GM12878 (cell line): ENCODE data around the gene POLR3A. TPM values are rescaled to one million over a fixed set of nuclear protein-coding genes. Genes with fewer than 3 reads are reported as not detected.

Source experiments
- ATAC-seq: fragments of 200-7000 bp; cut with Tn5 transposase; 3 replicates; pipeline ENCODE4 v1.9.1; 2020; ENCODE audit warnings: mild to moderate bottlenecking, moderate library complexity
- BruUV-seq: library from RNA; stranded (reverse); fragments of 400-500 nt; replicated peaks from 2 replicates; lab custom pipeline; 2021; lab: Mats Ljungman, UMichigan
- CTCF ChIA-PET: fragments of 300-600 bp; sonication (Branson Sonifier 250); formaldehyde crosslinking; extraction: SDS; loops from one replicate; lab custom pipeline; 2021; ENCODE audit warnings: inconsistent platforms; lab: Yijun Ruan, JAX
- POLR2A ChIA-PET: fragments of 350-600 bp; formaldehyde crosslinking; extraction: SDS; loops from one replicate; lab custom pipeline; 2021; ENCODE audit warnings: inconsistent platforms; lab: Charles Lee
- RAD21 ChIA-PET: fragments of 300-600 bp; sonication (Branson Sonifier 250); formaldehyde crosslinking; loops from one replicate; lab custom pipeline; 2023; ENCODE audit warnings: antibody characterized with exemption; ENCODE audit not compliant: unreplicated experiment; lab: Charles Lee
- SMC1A ChIA-PET: fragments of 300-600 bp; sonication (Branson Sonifier 250); formaldehyde crosslinking; loops from one replicate; lab custom pipeline; 2023; ENCODE audit not compliant: unreplicated experiment, uncharacterized antibody; lab: Charles Lee
- DNase-seq: peaks from one replicate; pipeline ENCODE4 v3.0.0-alpha.2; 2011; ENCODE audit warnings: low read depth, low spot score
- FAIRE-seq: peaks from 3 replicates; lab custom pipeline; 2011; peaks lifted over from hg19 to GRCh38; lab: Jason Lieb, UNC
- H2AFZ ChIP-seq: 2 replicates; pipeline ENCODE4 v1.6.0; 2011; ENCODE audit warnings: low read depth, low read length, control low read depth; ENCODE audit not compliant: control insufficient read depth
- H3K27ac ChIP-seq: 2 replicates; pipeline ENCODE4 v1.5.1; 2011; ENCODE audit warnings: control low read depth; ENCODE audit not compliant: control insufficient read depth, insufficient read depth
- H3K27me3 ChIP-seq, 2 experiments: replicated peaks in 1 of 2; 2 replicates each; pipeline versions ENCODE4 v1.6.0 to v1.6.1; 2011; ENCODE audit warnings: low read length in 1 of 2; ENCODE audit not compliant: control insufficient read depth in 2 of 2, insufficient read depth in 2 of 2
- H3K36me3 ChIP-seq, 2 experiments: 2 replicates each; pipeline ENCODE4 v1.5.1; 2011; ENCODE audit warnings: low read length in 1 of 2; ENCODE audit not compliant: control insufficient read depth in 2 of 2, insufficient read depth in 2 of 2
- H3K4me1 ChIP-seq: 2 replicates; pipeline ENCODE4 v1.6.1; 2011; ENCODE audit warnings: mild to moderate bottlenecking, low read length, moderate library complexity, mixed read lengths; ENCODE audit not compliant: control insufficient read depth, insufficient read depth
- H3K4me2 ChIP-seq: 2 replicates; pipeline ENCODE4 v1.6.0; 2011; ENCODE audit warnings: control low read depth; ENCODE audit not compliant: control insufficient read depth, insufficient read depth
- H3K4me3 ChIP-seq: fragments of 200-600 bp; sonication (generic); 2 replicates; pipeline ENCODE4 v1.5.1; 2016
- H3K79me2 ChIP-seq: 2 replicates; pipeline ENCODE4 v1.6.0; 2011; ENCODE audit warnings: low read length; ENCODE audit not compliant: control insufficient read depth, insufficient read depth
- H3K9ac ChIP-seq: 2 replicates; pipeline ENCODE4 v1.8.0; 2011; ENCODE audit warnings: low read length, control low read depth, mixed read lengths; ENCODE audit not compliant: control insufficient read depth, insufficient read depth
- H3K9me3 ChIP-seq: replicated peaks from 3 replicates; pipeline ENCODE4 v1.5.1; 2011; ENCODE audit warnings: mild to moderate bottlenecking, low read length; ENCODE audit not compliant: control insufficient read depth, insufficient read depth
- H4K20me1 ChIP-seq: 2 replicates; pipeline ENCODE4 v1.6.0; 2011; ENCODE audit not compliant: control insufficient read depth, insufficient read depth
- BHLHE40 ChIP-seq, 2 experiments: fragments of 450-650 bp in 1 of 2; IDR thresholded peaks; 2 replicates each; pipeline ENCODE4 v1.6.1; 2011 to 2017; ENCODE audit warnings: low read depth in 2 of 2, borderline replicate concordance in 1 of 2, improper control_type of control experiment in 1 of 2, low read length in 1 of 2, mild to moderate bottlenecking in 1 of 2
- CBX5 ChIP-seq: sonication (generic); IDR thresholded peaks from 2 replicates; pipeline ENCODE4 v1.6.1; 2016; ENCODE audit warnings: low read depth, moderate library complexity, mild to moderate bottlenecking, inconsistent platforms
- CHD2 ChIP-seq: IDR thresholded peaks from 2 replicates; pipeline ENCODE4 v1.6.1; 2011; ENCODE audit warnings: low read depth, low read length, improper control_type of control experiment, borderline replicate concordance
- EP300 ChIP-seq, 2 experiments: fragments of 150-350 bp in 1 of 2; IDR thresholded peaks; 2 replicates each; pipeline ENCODE4 v1.6.1; 2011 to 2012; ENCODE audit warnings: low read depth in 2 of 2, low read length in 2 of 2, borderline replicate concordance in 1 of 2, improper control_type of control experiment in 1 of 2, inconsistent platforms in 1 of 2; ENCODE audit not compliant: control insufficient read depth in 1 of 2
- POLR2AphosphoS2 ChIP-seq: IDR thresholded peaks from 2 replicates; pipeline ENCODE4 v1.6.1; 2011; ENCODE audit warnings: low read depth, mild to moderate bottlenecking, low read length, improper control_type of control experiment, moderate library complexity
- SIN3A ChIP-seq: IDR thresholded peaks from 2 replicates; pipeline ENCODE4 v1.6.1; 2012; ENCODE audit warnings: low read depth, low read length, improper control_type of control experiment
- SMC3 ChIP-seq: IDR thresholded peaks from 2 replicates; pipeline ENCODE4 v1.6.1; 2011; ENCODE audit warnings: low read length, improper control_type of control experiment, borderline replicate concordance
- SREBF2 ChIP-seq: IDR thresholded peaks from 2 replicates; pipeline ENCODE4 v1.6.1; 2012; ENCODE audit warnings: mild to moderate bottlenecking, low read length
- WGBS: methylation state at CpG from one replicate; pipeline ENCODE4 v1.1.6; 2016; ENCODE audit warnings: low lambda C conversion rate; ENCODE audit not compliant: insufficient replicate concordance, insufficient coverage; ENCODE audit errors: missing lambda C conversion rate; 5-methylcytosine and 5-hydroxymethylcytosine counted together
- in situ Hi-C: fragments of 300-500 bp; cut with MboI; formaldehyde crosslinking; loops from 9 replicates; pipeline ENCODE4 v1.14.3; 2018; ENCODE audit warnings: mixed read lengths
- intact Hi-C: fragments of 100-400 bp; cut with micrococcal nuclease; formaldehyde crosslinking; loops from one replicate; pipeline ENCODE4 v1.14.2; 2022; ENCODE audit not compliant: unreplicated experiment
- polyA plus RNA-seq, 11 experiments: library from polyadenylated mRNA; depleted of rRNA in 4 of 11; unstranded in 6 of 11; stranded (reverse) in 5 of 11; fragments of >200 nt; fragmentation: Nextera tagmentation in 4 of 11; fragmentation: Illumina TruSeq in 1 of 11; extraction: Ambion mirVana in 4 of 11; extraction: Trizol in 1 of 11; gene quantifications; 1 replicate in 1 of 11; 2 replicates in 10 of 11; pipeline versions ENCODE4 v1.2.1 to v1.2.3, GENCODE V29; 2011 to 2016; ENCODE audit warnings: inconsistent platforms in 2 of 11, missing spikeins in 2 of 11, low read depth in 1 of 11
- total RNA-seq, 4 experiments: library from RNA; depleted of rRNA in 3 of 4; stranded (reverse); fragments of >200 nt in 3 of 4; fragmentation: Illumina TruSeq in 1 of 4; extraction: Trizol in 1 of 4; gene quantifications; 2 replicates each; pipeline versions ENCODE4 v1.2.1 to v1.2.3, GENCODE V29; 2013 to 2021
- TF ChIP-seq, protein P1 (sequence below): fragments of 450-650 bp; IDR thresholded peaks from 2 replicates; pipeline ENCODE4 v1.6.1; 2016; ENCODE audit warnings: mild to moderate bottlenecking
- TF ChIP-seq, protein P2 (sequence below): IDR thresholded peaks from 2 replicates; pipeline ENCODE4 v1.6.1; 2011; ENCODE audit warnings: borderline replicate concordance, low read depth, mild to moderate bottlenecking, moderate library complexity, low read length; ENCODE audit not compliant: insufficient read depth, poor library complexity, severe bottlenecking
- TF ChIP-seq, protein P3 (sequence below): IDR thresholded peaks from 2 replicates; pipeline ENCODE4 v1.6.1; 2012; ENCODE audit warnings: low read depth, low read length, improper control_type of control experiment
- TF ChIP-seq, protein P4 (sequence below): fragments of 450-650 bp; IDR thresholded peaks from 2 replicates; pipeline ENCODE4 v1.6.1; 2017; ENCODE audit warnings: low read depth, mild to moderate bottlenecking, moderate library complexity
- TF ChIP-seq, protein P5 (sequence below): fragments of 450-650 bp; IDR thresholded peaks from 2 replicates; pipeline ENCODE4 v1.6.1; 2018; ENCODE audit warnings: borderline replicate concordance, mild to moderate bottlenecking; ENCODE audit not compliant: partially characterized antibody

Gene POLR3A
- total and polyA plus RNA-seq, 10 of the 15 experiments (the other 5 are each of a cell fraction or from before 2014, with no cell fraction given) = 5.4 to 20.4 (median 14.4) TPM

DNA sequence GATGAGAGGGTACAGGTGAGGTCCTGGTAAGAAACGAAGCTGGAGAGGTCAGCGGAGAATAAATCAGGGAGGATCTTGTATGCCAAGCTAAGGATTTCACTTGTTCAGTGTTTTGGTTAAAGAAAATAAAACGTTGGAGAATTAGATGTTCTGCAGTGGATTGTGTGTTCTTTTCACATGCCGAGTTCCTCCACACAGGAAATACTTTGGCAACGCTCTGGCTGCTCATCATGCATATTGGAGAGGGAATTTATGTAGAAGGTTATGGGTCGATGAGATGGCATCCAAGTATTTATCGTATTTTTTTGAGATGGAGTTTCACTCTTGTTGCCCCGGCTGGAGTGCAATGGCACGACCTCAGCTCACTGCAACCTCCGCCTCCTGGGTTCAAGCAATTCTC lies 15.4 kb upstream of the POLR3A start:
- no peak for ATAC-seq
- CTCF ChIA-PET = interaction anchor here (0.7 to 4.4 kb wide), 5 partner anchors 8 to 1158 kb away, joined by 3 to 42 read pairs (median 25); no protein-coding TSS in a partner anchor
- H3K4me1 ChIP-seq = peaks cover 17% of the 10 kb centered on the region

More for the DNA sequence above, 15.4 kb upstream of the POLR3A start:
- peaks cover 20 to 24% of the 10 kb centered on the region in 2 experiments for H3K36me3 ChIP-seq
- intact Hi-C loops (loop anchor here (5.0 kb wide), 2 partner anchors 258 to 613 kb away; no protein-coding TSS in a partner anchor), in situ Hi-C loops (loop anchor here (5.0 kb wide), 1 partner anchor 1148 kb away; no protein-coding TSS in a partner anchor)
- BruUV-seq = no TSS peak
- SMC1A ChIA-PET = interaction anchor here (3.6 to 5.6 kb wide), 2 partner anchors 8 to 1151 kb away, joined by 16 to 21 read pairs; no protein-coding TSS in a partner anchor
- no peak overlapping the region for H3K4me2 ChIP-seq
- H3K4me3 ChIP-seq = no peak overlapping the region
- no peak for TF ChIP-seq SREBF2
- TF ChIP-seq BHLHE40 (IDR thresholded peaks at IDR 0.05; ENCODE audit: borderline replicate concordance in 1 of 2, low read depth in 2 of 2, low read length in 1 of 2) = no peak
- TF ChIP-seq, protein P1, sequence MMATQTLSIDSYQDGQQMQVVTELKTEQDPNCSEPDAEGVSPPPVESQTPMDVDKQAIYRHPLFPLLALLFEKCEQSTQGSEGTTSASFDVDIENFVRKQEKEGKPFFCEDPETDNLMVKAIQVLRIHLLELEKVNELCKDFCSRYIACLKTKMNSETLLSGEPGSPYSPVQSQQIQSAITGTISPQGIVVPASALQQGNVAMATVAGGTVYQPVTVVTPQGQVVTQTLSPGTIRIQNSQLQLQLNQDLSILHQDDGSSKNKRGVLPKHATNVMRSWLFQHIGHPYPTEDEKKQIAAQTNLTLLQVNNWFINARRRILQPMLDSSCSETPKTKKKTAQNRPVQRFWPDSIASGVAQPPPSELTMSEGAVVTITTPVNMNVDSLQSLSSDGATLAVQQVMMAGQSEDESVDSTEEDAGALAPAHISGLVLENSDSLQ = no peak
- TF ChIP-seq, protein P2, sequence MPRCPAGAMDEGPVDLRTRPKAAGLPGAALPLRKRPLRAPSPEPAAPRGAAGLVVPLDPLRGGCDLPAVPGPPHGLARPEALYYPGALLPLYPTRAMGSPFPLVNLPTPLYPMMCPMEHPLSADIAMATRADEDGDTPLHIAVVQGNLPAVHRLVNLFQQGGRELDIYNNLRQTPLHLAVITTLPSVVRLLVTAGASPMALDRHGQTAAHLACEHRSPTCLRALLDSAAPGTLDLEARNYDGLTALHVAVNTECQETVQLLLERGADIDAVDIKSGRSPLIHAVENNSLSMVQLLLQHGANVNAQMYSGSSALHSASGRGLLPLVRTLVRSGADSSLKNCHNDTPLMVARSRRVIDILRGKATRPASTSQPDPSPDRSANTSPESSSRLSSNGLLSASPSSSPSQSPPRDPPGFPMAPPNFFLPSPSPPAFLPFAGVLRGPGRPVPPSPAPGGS = no peak
- TF ChIP-seq, protein P3, sequence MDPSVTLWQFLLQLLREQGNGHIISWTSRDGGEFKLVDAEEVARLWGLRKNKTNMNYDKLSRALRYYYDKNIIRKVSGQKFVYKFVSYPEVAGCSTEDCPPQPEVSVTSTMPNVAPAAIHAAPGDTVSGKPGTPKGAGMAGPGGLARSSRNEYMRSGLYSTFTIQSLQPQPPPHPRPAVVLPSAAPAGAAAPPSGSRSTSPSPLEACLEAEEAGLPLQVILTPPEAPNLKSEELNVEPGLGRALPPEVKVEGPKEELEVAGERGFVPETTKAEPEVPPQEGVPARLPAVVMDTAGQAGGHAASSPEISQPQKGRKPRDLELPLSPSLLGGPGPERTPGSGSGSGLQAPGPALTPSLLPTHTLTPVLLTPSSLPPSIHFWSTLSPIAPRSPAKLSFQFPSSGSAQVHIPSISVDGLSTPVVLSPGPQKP = no peak
- TF ChIP-seq SMC3 = no peak
- TF ChIP-seq CHD2 = no peak
- TF ChIP-seq POLR2AphosphoS2 = no peak
- no peak for TF ChIP-seq CBX5
- TF ChIP-seq, protein P4, sequence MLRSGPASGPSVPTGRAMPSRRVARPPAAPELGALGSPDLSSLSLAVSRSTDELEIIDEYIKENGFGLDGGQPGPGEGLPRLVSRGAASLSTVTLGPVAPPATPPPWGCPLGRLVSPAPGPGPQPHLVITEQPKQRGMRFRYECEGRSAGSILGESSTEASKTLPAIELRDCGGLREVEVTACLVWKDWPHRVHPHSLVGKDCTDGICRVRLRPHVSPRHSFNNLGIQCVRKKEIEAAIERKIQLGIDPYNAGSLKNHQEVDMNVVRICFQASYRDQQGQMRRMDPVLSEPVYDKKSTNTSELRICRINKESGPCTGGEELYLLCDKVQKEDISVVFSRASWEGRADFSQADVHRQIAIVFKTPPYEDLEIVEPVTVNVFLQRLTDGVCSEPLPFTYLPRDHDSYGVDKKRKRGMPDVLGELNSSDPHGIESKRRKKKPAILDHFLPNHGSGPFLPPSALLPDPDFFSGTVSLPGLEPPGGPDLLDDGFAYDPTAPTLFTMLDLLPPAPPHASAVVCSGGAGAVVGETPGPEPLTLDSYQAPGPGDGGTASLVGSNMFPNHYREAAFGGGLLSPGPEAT = no peak
- no peak for TF ChIP-seq SIN3A
- TF ChIP-seq EP300 (IDR thresholded peaks at IDR 0.05; ENCODE audit: borderline replicate concordance in 1 of 2, control insufficient read depth in 1 of 2, low read depth in 2 of 2, low read length in 2 of 2) = no peak
- TF ChIP-seq, protein P5, sequence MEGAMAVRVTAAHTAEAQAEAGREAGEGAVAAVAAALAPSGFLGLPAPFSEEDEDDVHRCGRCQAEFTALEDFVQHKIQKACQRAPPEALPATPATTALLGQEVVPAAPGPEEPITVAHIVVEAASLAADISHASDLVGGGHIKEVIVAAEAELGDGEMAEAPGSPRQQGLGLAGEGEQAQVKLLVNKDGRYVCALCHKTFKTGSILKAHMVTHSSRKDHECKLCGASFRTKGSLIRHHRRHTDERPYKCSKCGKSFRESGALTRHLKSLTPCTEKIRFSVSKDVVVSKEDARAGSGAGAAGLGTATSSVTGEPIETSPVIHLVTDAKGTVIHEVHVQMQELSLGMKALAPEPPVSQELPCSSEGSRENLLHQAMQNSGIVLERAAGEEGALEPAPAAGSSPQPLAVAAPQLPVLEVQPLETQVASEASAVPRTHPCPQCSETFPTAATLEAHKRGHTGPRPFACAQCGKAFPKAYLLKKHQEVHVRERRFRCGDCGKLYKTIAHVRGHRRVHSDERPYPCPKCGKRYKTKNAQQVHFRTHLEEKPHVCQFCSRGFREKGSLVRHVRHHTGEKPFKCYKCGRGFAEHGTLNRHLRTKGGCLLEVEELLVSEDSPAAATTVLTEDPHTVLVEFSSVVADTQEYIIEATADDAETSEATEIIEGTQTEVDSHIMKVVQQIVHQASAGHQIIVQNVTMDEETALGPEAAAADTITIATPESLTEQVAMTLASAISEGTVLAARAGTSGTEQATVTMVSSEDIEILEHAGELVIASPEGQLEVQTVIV = no peak
- H3K9ac ChIP-seq = no peak overlapping the region
- no peak overlapping the region for H2AFZ ChIP-seq
- RAD21 ChIA-PET = interaction anchor here (0.6 to 3.6 kb wide), 2 partner anchors 341 to 1151 kb away, joined by 3 to 34 read pairs; no protein-coding TSS in a partner anchor
- no peaks in the 10 kb centered on the region for H3K9me3 ChIP-seq
- H4K20me1 ChIP-seq = peaks cover 16% of the 10 kb centered on the region
- FAIRE-seq (no peak), DNase-seq (no peak)
- peaks cover 6% of the 10 kb centered on the region for H3K79me2 ChIP-seq
- no peaks in the 10 kb centered on the region for H3K27me3 ChIP-seq
- H3K27ac ChIP-seq = no peak overlapping the region
- POLR2A ChIA-PET = interaction anchor here (1.3 kb wide), 1 partner anchor 9 kb away, joined by 7 read pairs; no protein-coding TSS in a partner anchor
- WGBS = 17% methylated on average over 10 of the region's 10 CpGs
